Activated CD8-positive, alpha-beta memory T cell treated with anti-CD3 and anti-CD28 coated beads, Interleukin-2, amount 10 ng/mL, durations not matched to agents 7 days and 5 days (primary cell): ENCODE measurements around the gene BRAP. TPM values are rescaled to one million over a fixed set of nuclear protein-coding genes. Genes with fewer than 3 reads are reported as not detected.
"Not testable (repeated sequence)": the region's sequence is repeated elsewhere in the genome, so short reads cannot be mapped to it uniquely, and the experiment has no call there.

Source experiments
- ATAC-seq: fragments of 150-1000 bp; cut with Tn5 transposase; one replicate; pipeline ENCODE4 v1.10.0; 2021; ENCODE audit warnings: moderate library complexity
- CTCF ChIA-PET: fragments of 350-600 bp; sonication (Branson Sonifier 250); formaldehyde crosslinking; loops from one replicate; lab custom pipeline; 2021; ENCODE audit warnings: antibody characterized with exemption; lab: Charles Lee
- DNase-seq: peaks from one replicate; pipeline ENCODE4 v3.0.0-alpha.2; 2020
- H3K27ac Mint-ChIP-seq: one replicate; pipeline ENCODE4 v1.8.0; 2021; ENCODE audit warnings: mild to moderate bottlenecking, mixed read lengths
- H3K27me3 Mint-ChIP-seq: one replicate; pipeline ENCODE4 v1.8.0; 2021; ENCODE audit warnings: mixed read lengths
- H3K36me3 Mint-ChIP-seq: one replicate; pipeline ENCODE4 v1.8.0; 2021; ENCODE audit warnings: mild to moderate bottlenecking, mixed read lengths
- H3K4me1 Mint-ChIP-seq: one replicate; pipeline ENCODE4 v1.8.0; 2021; ENCODE audit warnings: mixed read lengths
- H3K4me3 Mint-ChIP-seq: one replicate; pipeline ENCODE4 v1.8.0; 2021; ENCODE audit warnings: mild to moderate bottlenecking, moderate library complexity, mixed read lengths
- H3K9me3 Mint-ChIP-seq: one replicate; pipeline ENCODE4 v1.8.0; 2022; ENCODE audit warnings: low read depth, mixed read lengths
- total RNA-seq, 2 experiments: library from RNA; stranded (reverse); gene quantifications; one replicate each; pipeline ENCODE4 v1.2.3, GENCODE V29; 2021

Gene BRAP
- total RNA-seq, 2 experiments from 2014 or later: 20.3 to 22.3 TPM

DNA sequence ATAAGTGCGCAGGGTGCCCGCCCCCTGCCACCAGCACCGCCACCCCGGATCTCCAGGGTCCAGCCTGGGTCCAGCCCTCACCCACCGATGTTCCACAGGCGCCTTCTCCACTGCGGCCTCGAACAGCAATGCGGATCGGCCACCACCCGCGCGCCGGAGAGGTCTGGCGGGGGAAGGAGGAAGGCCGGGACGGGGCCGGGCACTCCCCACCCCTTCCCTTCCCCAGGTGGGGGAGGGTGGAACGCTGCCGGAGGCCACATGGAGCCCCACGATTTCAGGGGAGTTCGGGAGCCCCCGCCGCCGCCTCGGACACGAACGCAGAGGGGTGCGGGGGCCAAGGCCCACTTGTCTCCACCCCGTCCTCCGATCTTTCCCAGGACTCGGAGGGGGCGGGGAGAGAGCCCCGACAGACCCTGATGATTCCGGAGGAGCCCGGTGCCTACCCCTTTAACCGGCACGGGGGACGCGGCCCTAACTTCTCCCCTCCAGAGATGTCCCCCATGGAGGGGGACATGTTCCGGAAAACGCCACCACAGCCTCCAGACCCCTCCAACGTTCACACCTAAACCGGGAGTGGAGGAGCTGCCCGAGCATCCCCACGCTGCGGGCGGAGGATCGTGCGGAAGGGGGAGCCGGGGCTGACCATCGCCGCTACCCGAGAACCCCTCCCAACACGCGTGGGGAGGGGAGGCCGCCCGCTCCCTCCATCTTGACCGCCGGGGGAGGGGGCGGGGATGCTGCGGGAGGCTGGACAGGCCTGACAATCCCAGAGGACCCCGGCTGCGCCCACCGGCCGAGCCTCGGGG is 87.7 kb downstream of the BRAP start:
- ATAC-seq (peak; percentile 4), DNase-seq (peak; percentile 48)
- Mint-ChIP-seq H3K9me3 (no peaks in the 10 kb centered on the region), H3K4me3 (peak overlapping the region; percentile 80), H3K27ac (peak overlapping the region; percentile 82), H3K4me1 (peaks cover 27% of the 10 kb centered on the region), H3K36me3 (no peaks in the 10 kb centered on the region), H3K27me3 (no peaks in the 10 kb centered on the region)
- CTCF ChIA-PET: interaction anchor here (0.6 to 1.3 kb wide), 3 partner anchors 9 to 489 kb away, joined by 3 read pairs; no protein-coding TSS in a partner anchor

GRCh38 chr12:111596985-111597830 is 88.5 kb downstream of the BRAP start:
- H3K36me3 Mint-ChIP-seq: no peaks in the 10 kb centered on the region
- no peak for ATAC-seq
- peak overlapping the region; percentile 80 for H3K4me3 Mint-ChIP-seq
- no peaks in the 10 kb centered on the region for H3K27me3 Mint-ChIP-seq
- DNase-seq: no peak
- CTCF ChIA-PET: interaction anchor here (0.8 to 1.3 kb wide), 2 partner anchors 10 to 200 kb away, joined by 3 read pairs; no protein-coding TSS in a partner anchor
- no peaks in the 10 kb centered on the region for H3K9me3 Mint-ChIP-seq
- H3K27ac Mint-ChIP-seq: peak overlapping the region; percentile 72
- peaks cover 27% of the 10 kb centered on the region for H3K4me1 Mint-ChIP-seq

DNA sequence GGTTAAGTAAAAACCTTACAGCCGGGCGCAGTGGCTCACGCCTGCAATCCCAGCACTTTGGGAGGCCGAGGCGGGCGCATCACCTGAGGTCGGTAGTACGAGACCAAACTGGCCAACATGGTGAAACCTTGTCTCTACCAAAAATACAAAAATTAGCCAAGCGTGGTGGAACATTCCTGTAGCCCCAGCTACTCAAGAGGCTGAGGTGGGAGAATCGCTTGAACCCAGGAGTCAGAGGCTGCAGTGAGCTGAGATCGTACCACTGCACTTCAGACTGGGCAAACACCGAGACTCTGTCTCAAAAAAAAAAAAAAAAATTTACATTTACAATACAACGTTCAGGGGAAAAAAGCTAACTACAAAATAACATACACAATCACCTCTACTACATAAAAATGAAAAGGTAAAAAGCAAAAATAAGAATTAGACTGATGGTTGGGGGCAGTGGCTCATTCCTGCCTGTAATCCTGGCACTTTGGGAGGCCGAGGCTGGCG is 90.4 kb downstream of the BRAP start:
- ATAC-seq, H3K27me3 Mint-ChIP-seq, H3K36me3 Mint-ChIP-seq, H3K9me3 Mint-ChIP-seq, DNase-seq, H3K4me3 Mint-ChIP-seq, H3K27ac Mint-ChIP-seq: not testable (repeated sequence)
- CTCF ChIA-PET: interaction anchor here (1.2 kb wide), 1 partner anchor 9 kb away, joined by 3 read pairs; no protein-coding TSS in a partner anchor
- peaks cover 27% of the 10 kb centered on the region for H3K4me1 Mint-ChIP-seq

Other genes with a start within 250 kb of the BRAP start
- 10 to 100 TPM; 38.2 to 39.3 TPM for gene ATXN2, start 86.6 kb downstream of the BRAP start, total RNA-seq
- 10 to 100 TPM; 24.7 to 30.3 TPM for gene ACAD10, start 97 bp upstream of the BRAP start, total RNA-seq
- gene ALDH2, start 81.0 kb upstream of the BRAP start, total RNA-seq: under 1 TPM; 0.68 to 0.73 TPM
- gene MAPKAPK5, start 156.3 kb upstream of the BRAP start, total RNA-seq: 10 to 100 TPM; 48.1 to 49.6 TPM